ENCODE measurements around the gene PTGFRN.

The PTGFRN gene

DNA sequence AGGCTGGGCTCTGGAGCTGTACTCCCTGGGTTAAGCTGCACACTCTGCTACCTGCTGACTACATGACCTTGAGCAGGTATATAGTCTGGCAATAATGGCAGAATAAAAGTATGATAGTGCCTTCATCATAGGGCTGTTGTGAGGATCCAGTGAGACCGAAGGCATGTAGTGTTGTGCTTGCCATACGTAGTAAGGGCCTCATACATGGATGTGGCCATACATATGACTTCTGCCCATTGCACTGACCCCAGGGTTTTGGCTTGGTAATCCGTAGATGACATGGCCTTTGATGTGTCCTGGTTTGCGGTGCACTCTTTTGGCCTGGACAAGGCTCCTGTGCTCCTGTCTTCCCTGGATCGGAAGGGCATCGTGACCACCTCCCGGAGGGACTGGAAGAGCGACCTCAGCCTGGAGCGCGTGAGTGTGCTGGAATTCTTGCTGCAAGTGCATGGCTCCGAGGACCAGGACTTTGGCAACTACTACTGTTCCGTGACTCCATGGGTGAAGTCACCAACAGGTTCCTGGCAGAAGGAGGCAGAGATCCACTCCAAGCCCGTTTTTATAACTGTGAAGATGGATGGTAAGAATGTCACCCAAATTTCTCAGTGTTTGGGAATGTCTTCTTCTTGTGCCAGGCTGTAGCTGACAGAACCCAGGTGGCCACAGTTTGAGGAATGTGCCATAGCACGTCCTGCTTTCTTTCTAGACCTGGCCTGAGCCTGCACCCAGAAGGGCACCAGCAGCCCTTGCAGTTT, 74.9 kb downstream of the PTGFRN start:
- H3K27me3 ChIP-seq (ENCODE audit: control insufficient read depth, insufficient read depth, low read length, poor library complexity, severe bottlenecking), result no peaks in the 10 kb centered on the region
- H3K27ac ChIP-seq (ENCODE audit: insufficient read depth, low read depth, low read length, poor library complexity, severe bottlenecking), result no peak overlapping the region
- H3K4me1 ChIP-seq (ENCODE audit: control insufficient read depth, insufficient read depth, low read length), result no peaks in the 10 kb centered on the region
- H3K36me3 ChIP-seq (ENCODE audit: control insufficient read depth, insufficient read depth, low read length), result no peaks in the 10 kb centered on the region
- no peak overlapping the region for H3K4me3 ChIP-seq (ENCODE audit: insufficient read depth, low read depth, low read length)
- WGBS, 2 experiments, result 96 to 97% methylated on average over 14 of the region's 14 CpGs
- H3K9me3 ChIP-seq (ENCODE audit: control insufficient read depth, low read length), result no peaks in the 10 kb centered on the region

DNA sequence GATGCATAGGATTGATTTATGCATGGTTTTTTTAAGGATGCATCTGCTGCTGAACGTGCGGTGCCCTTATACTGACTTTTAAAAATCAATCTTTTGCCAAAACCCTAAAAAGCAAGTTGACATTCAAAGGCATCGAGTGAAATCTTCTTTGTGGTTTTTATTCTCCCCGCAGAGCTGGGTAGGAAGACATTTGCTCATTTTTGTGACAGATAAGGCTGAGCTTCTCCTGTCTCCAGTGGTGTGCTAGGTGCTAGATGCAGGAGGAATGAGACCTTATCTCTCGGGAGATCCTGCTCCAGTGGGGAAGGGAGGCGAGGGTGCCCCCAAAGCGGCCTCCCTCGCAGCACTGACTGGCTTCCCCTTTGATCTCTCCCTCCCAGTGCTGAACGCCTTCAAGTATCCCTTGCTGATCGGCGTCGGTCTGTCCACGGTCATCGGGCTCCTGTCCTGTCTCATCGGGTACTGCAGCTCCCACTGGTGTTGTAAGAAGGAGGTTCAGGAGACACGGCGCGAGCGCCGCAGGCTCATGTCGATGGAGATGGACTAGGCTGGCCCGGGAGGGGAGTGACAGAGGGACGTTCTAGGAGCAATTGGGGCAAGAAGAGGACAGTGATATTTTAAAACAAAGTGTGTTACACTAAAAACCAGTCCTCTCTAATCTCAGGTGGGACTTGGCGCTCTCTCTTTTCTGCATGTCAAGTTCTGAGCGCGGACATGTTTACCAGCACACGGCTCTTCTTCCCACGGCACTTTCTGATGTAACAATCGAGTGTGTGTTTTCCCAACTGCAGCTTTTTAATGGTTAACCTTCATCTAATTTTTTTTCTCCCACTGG, 76.9 kb downstream of the PTGFRN start:
- no peak overlapping the region for H3K27ac ChIP-seq (ENCODE audit: insufficient read depth, low read depth, low read length, poor library complexity, severe bottlenecking)
- no peaks in the 10 kb centered on the region for H3K9me3 ChIP-seq (ENCODE audit: control insufficient read depth, low read length)
- H3K36me3 ChIP-seq (ENCODE audit: control insufficient read depth, insufficient read depth, low read length), result peaks cover under 1% of the 10 kb centered on the region
- H3K27me3 ChIP-seq (ENCODE audit: control insufficient read depth, insufficient read depth, low read length, poor library complexity, severe bottlenecking), result no peaks in the 10 kb centered on the region
- H3K4me1 ChIP-seq (ENCODE audit: control insufficient read depth, insufficient read depth, low read length), result no peaks in the 10 kb centered on the region
- H3K4me3 ChIP-seq (ENCODE audit: insufficient read depth, low read depth, low read length), result no peak overlapping the region
- 90 to 92% methylated on average over 29 of the region's 29 CpGs for WGBS, 2 experiments

DNA sequence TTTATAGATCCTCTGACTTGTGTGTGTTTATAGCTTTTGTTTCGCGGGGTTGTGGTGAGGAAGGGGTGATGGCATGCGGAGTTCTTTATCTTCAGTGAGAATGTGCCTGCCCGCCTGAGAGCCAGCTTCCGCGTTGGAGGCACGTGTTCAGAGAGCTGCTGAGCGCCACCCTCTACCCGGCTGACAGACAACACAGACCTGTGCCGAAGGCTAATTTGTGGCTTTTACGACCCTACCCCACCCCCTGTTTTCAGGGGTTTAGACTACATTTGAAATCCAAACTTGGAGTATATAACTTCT, 77.5 kb downstream of the PTGFRN start:
- Histone ChIP-seq H3K4me3 (ENCODE audit: insufficient read depth, low read depth, low read length) (no peak overlapping the region), H3K4me1 (ENCODE audit: control insufficient read depth, insufficient read depth, low read length) (no peaks in the 10 kb centered on the region), H3K27ac (ENCODE audit: insufficient read depth, low read depth, low read length, poor library complexity, severe bottlenecking) (no peak overlapping the region), H3K36me3 (ENCODE audit: control insufficient read depth, insufficient read depth, low read length) (peaks cover 6% of the 10 kb centered on the region), H3K9me3 (ENCODE audit: control insufficient read depth, low read length) (no peaks in the 10 kb centered on the region), H3K27me3 (ENCODE audit: control insufficient read depth, insufficient read depth, low read length, poor library complexity, severe bottlenecking) (no peaks in the 10 kb centered on the region)
- 89 to 92% methylated on average over 11 of the region's 11 CpGs for WGBS, 2 experiments

DNA sequence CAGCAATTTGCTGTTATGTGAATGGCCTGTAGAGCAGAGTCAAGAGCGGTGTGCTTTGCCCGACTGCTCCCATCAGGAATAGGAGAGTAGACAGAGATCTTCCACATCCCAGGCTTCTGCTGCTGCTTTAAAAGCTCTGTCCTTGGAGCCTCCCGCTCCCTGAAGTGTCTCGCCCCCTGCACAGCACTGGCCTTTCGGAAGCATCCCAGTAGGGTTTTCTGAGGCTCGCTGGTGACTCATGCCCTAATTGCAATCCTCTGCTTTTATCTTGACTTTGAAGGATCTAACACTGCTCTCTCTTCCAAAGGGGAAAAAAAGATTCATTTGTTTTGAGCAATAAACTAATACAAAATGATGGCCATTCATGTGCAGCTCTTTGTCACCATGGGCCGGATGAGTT, 78.5 kb downstream of the PTGFRN start:
- H3K27me3 ChIP-seq (ENCODE audit: control insufficient read depth, insufficient read depth, low read length, poor library complexity, severe bottlenecking), result no peaks in the 10 kb centered on the region
- 88 to 92% methylated on average over 7 of the region's 7 CpGs for WGBS, 2 experiments
- H3K4me3 ChIP-seq (ENCODE audit: insufficient read depth, low read depth, low read length), result no peak overlapping the region
- peaks cover 6% of the 10 kb centered on the region for H3K36me3 ChIP-seq (ENCODE audit: control insufficient read depth, insufficient read depth, low read length)
- H3K9me3 ChIP-seq (ENCODE audit: control insufficient read depth, low read length), result no peaks in the 10 kb centered on the region
- no peaks in the 10 kb centered on the region for H3K4me1 ChIP-seq (ENCODE audit: control insufficient read depth, insufficient read depth, low read length)
- H3K27ac ChIP-seq (ENCODE audit: insufficient read depth, low read depth, low read length, poor library complexity, severe bottlenecking), result no peak overlapping the region

GRCh38 chr1:116988908-116989307, 79.2 kb downstream of the PTGFRN start:
- no peak overlapping the region for H3K27ac ChIP-seq (ENCODE audit: insufficient read depth, low read depth, low read length, poor library complexity, severe bottlenecking)
- no peaks in the 10 kb centered on the region for H3K9me3 ChIP-seq (ENCODE audit: control insufficient read depth, low read length)
- no peaks in the 10 kb centered on the region for H3K4me1 ChIP-seq (ENCODE audit: control insufficient read depth, insufficient read depth, low read length)
- H3K27me3 ChIP-seq (ENCODE audit: control insufficient read depth, insufficient read depth, low read length, poor library complexity, severe bottlenecking), result no peaks in the 10 kb centered on the region
- 88 to 100% methylated on average over 2 of the region's 2 CpGs for WGBS, 2 experiments
- peaks cover 6% of the 10 kb centered on the region for H3K36me3 ChIP-seq (ENCODE audit: control insufficient read depth, insufficient read depth, low read length)
- H3K4me3 ChIP-seq (ENCODE audit: insufficient read depth, low read depth, low read length), result no peak overlapping the region

DNA sequence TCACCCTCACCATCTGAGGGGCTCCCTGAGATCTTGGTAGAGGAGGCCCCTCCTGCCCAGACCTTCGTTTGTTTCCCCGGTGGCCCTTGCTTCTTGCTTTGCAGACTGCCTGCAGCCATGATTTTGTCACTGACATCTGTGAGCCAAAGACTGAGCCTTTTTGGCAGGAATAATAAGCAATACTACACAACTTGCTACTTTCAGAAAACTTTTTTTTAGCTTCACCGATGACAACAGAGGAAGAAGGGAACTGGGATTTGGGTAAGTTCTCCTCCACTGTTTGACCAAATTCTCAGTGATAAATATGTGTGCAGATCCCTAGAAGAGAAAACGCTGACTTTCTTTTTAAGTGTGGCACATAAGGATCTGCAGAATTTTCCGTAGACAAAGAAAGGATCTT, 80.1 kb downstream of the PTGFRN start:
- WGBS, 2 experiments, result 93 to 95% methylated on average over 5 of the region's 5 CpGs
- no peak overlapping the region for H3K4me3 ChIP-seq (ENCODE audit: insufficient read depth, low read depth, low read length)
- H3K27me3 ChIP-seq (ENCODE audit: control insufficient read depth, insufficient read depth, low read length, poor library complexity, severe bottlenecking), result no peaks in the 10 kb centered on the region
- H3K4me1 ChIP-seq (ENCODE audit: control insufficient read depth, insufficient read depth, low read length), result no peaks in the 10 kb centered on the region
- H3K27ac ChIP-seq (ENCODE audit: insufficient read depth, low read depth, low read length, poor library complexity, severe bottlenecking), result no peak overlapping the region
- H3K36me3 ChIP-seq (ENCODE audit: control insufficient read depth, insufficient read depth, low read length), result peaks cover 6% of the 10 kb centered on the region
- no peaks in the 10 kb centered on the region for H3K9me3 ChIP-seq (ENCODE audit: control insufficient read depth, low read length)

GRCh38 chr1:116990612-116991151, 81.0 kb downstream of the PTGFRN start:
- no peak overlapping the region for H3K4me3 ChIP-seq (ENCODE audit: insufficient read depth, low read depth, low read length)
- H3K36me3 ChIP-seq (ENCODE audit: control insufficient read depth, insufficient read depth, low read length), result peaks cover 6% of the 10 kb centered on the region
- H3K9me3 ChIP-seq (ENCODE audit: control insufficient read depth, low read length), result no peaks in the 10 kb centered on the region
- H3K27ac ChIP-seq (ENCODE audit: insufficient read depth, low read depth, low read length, poor library complexity, severe bottlenecking), result no peak overlapping the region
- 89 to 90% methylated on average over 12 of the region's 12 CpGs for WGBS, 2 experiments
- no peaks in the 10 kb centered on the region for H3K27me3 ChIP-seq (ENCODE audit: control insufficient read depth, insufficient read depth, low read length, poor library complexity, severe bottlenecking)
- no peaks in the 10 kb centered on the region for H3K4me1 ChIP-seq (ENCODE audit: control insufficient read depth, insufficient read depth, low read length)

DNA sequence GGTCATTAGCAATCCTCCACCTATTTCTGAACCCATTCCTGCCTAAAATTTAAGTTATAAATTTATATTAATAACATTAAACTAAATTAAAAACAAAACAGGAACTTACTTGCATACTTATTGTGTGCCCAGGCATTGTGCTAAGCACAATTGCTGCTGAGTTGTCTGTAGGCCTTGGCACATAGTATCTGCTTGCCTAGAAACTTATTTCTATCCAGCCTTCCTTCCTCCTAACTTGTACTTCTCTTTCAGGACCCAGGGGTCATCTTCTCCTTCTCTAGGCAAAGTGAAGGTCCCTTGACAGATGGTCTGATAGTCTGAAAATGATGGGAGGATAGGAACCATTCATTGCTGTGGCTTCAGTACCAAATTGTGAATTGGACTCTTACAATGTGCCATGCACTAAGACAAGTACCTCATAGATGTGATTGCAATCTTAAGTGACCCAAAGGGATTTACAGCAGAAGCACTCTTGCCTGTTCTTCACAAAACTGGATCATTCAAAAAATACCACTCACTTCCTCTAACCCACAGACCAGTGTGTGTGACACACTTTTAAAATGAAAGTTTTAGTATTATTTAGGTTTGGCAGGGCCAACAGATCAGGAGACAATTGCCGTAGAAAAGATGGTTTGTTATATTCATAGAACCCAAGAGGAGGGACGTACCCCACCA, 81.6 kb downstream of the PTGFRN start:
- 96 to 97% methylated on average over 2 of the region's 2 CpGs for WGBS, 2 experiments
- peaks cover 6% of the 10 kb centered on the region for H3K36me3 ChIP-seq (ENCODE audit: control insufficient read depth, insufficient read depth, low read length)
- H3K4me3 ChIP-seq (ENCODE audit: insufficient read depth, low read depth, low read length), result no peak overlapping the region
- H3K4me1 ChIP-seq (ENCODE audit: control insufficient read depth, insufficient read depth, low read length), result no peaks in the 10 kb centered on the region
- H3K9me3 ChIP-seq (ENCODE audit: control insufficient read depth, low read length), result no peaks in the 10 kb centered on the region
- H3K27ac ChIP-seq (ENCODE audit: insufficient read depth, low read depth, low read length, poor library complexity, severe bottlenecking), result no peak overlapping the region
- H3K27me3 ChIP-seq (ENCODE audit: control insufficient read depth, insufficient read depth, low read length, poor library complexity, severe bottlenecking), result no peaks in the 10 kb centered on the region

DNA sequence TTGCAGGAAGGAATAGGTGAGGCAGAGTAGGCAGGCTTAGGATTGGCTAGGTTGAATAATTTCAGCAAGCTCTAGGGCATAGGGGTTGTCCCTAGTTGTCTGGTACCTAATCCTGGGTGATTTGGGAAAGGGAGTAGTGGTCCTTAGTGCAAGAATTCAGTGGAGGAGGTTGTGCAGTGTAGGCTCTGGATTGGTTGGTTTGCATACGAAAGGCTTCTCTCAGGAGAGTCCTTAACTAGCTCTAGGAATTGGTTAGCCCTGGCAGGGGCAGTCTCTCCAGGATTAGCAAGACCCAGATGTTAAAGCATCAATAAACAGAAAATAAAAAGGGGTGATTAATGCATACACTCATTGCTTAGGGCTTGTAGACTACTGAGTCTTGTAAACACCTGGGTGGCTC, 82.2 kb downstream of the PTGFRN start:
- H3K4me3 ChIP-seq (ENCODE audit: insufficient read depth, low read depth, low read length), result no peak overlapping the region
- 93% methylated on average over 1 of the region's 1 CpG for WGBS, 2 experiments
- no peaks in the 10 kb centered on the region for H3K27me3 ChIP-seq (ENCODE audit: control insufficient read depth, insufficient read depth, low read length, poor library complexity, severe bottlenecking)
- no peak overlapping the region for H3K27ac ChIP-seq (ENCODE audit: insufficient read depth, low read depth, low read length, poor library complexity, severe bottlenecking)
- peaks cover 6% of the 10 kb centered on the region for H3K36me3 ChIP-seq (ENCODE audit: control insufficient read depth, insufficient read depth, low read length)
- no peaks in the 10 kb centered on the region for H3K9me3 ChIP-seq (ENCODE audit: control insufficient read depth, low read length)
- H3K4me1 ChIP-seq (ENCODE audit: control insufficient read depth, insufficient read depth, low read length), result no peaks in the 10 kb centered on the region

DNA sequence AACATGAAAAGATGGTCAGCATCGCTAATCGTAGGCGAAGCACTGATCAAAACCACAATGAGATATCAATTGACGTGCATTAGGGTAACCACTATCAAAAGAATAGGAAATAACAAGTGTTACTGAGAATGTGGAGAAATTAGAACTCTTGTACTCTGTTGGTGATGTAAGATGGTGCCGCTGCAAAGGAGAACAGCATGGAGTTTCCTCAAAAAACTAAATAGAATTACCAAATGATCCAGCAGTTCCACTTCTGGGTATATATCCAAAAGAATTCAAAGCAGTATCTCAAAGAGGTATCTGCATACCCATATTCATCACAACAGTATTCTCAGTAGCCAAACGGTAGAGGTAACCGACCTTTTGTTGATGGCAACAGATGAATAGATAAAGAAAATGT, 83.6 kb downstream of the PTGFRN start:
- no peaks in the 10 kb centered on the region for H3K9me3 ChIP-seq (ENCODE audit: control insufficient read depth, low read length)
- H3K4me3 ChIP-seq (ENCODE audit: insufficient read depth, low read depth, low read length), result no peak overlapping the region
- no peak overlapping the region for H3K27ac ChIP-seq (ENCODE audit: insufficient read depth, low read depth, low read length, poor library complexity, severe bottlenecking)
- WGBS, 2 experiments, result 96 to 97% methylated on average over 6 to 7 of the region's 7 CpGs
- no peaks in the 10 kb centered on the region for H3K4me1 ChIP-seq (ENCODE audit: control insufficient read depth, insufficient read depth, low read length)
- H3K27me3 ChIP-seq (ENCODE audit: control insufficient read depth, insufficient read depth, low read length, poor library complexity, severe bottlenecking), result no peaks in the 10 kb centered on the region
- peaks cover 6% of the 10 kb centered on the region for H3K36me3 ChIP-seq (ENCODE audit: control insufficient read depth, insufficient read depth, low read length)

All from ectodermal cell (in vitro differentiated cells).